ENCODE results near the gene GFOD1.

DNA sequence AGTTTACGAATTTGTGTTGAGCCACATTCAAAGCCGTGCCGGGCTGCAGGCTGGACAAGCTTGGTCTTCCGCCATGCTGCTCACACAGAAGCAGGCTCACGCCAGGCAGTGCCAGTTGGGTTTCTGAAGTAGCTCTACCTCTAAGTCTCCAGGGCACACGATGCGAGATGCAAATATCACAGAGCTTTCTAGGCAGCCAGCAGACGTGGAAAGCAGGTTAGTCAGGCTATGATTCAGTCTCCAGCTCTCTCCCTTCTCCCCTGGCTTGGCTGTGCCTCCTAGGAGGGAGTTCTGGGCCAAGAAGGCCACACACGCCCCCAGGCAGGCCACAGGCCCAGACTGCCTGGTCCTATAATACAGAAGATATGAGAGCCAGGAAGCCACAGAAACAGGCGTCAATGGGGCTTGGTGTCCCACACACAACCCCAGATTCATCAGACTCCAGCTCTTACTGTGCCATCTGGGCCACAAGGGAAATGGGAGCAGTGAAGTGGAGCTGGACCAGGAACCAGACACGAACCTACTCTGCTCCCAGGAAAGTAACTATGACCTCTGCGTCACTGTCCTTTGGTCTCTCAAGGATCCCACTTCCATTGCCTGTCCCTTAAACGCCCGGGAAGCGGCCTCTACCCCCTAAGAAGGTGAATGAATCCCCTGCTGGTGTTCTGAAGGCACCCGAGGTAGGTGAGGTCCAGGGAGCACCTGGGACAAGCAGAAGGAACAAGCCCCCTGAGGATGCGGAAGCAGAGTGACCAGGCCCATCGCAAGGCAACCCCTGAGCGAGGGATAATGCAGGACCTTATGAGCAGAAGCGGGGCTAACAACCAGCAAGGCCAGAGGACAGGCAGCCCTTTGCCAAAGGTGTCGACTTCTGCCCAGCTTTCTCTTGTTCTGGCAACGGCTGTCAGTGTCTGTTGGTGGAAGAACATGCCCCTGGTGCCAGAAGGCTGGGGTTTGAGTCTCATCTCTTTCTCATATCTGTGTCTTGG is 61.2 kb downstream of the GFOD1 start:
- TF ChIP-seq, protein P1, sequence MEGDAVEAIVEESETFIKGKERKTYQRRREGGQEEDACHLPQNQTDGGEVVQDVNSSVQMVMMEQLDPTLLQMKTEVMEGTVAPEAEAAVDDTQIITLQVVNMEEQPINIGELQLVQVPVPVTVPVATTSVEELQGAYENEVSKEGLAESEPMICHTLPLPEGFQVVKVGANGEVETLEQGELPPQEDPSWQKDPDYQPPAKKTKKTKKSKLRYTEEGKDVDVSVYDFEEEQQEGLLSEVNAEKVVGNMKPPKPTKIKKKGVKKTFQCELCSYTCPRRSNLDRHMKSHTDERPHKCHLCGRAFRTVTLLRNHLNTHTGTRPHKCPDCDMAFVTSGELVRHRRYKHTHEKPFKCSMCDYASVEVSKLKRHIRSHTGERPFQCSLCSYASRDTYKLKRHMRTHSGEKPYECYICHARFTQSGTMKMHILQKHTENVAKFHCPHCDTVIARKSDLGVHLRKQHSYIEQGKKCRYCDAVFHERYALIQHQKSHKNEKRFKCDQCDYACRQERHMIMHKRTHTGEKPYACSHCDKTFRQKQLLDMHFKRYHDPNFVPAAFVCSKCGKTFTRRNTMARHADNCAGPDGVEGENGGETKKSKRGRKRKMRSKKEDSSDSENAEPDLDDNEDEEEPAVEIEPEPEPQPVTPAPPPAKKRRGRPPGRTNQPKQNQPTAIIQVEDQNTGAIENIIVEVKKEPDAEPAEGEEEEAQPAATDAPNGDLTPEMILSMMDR (IDR thresholded peaks at IDR 0.05), result no peak
- no peak for TF ChIP-seq REST (IDR thresholded peaks at IDR 0.05; ENCODE audit: low read depth, low read length)
